HepG2 (cell line): ENCODE data around the gene SLC45A2. TPM values are rescaled to one million over a fixed set of nuclear protein-coding genes. Genes with fewer than 3 reads are reported as not detected.

Source experiments
- CTCF ChIP-seq: sonication (generic); formaldehyde crosslinking; IDR thresholded peaks from 2 replicates; pipeline ENCODE4 v1.5.0; 2020; ENCODE audit warnings: mild to moderate bottlenecking, missing genetic modification reagents, moderate library complexity
- KDM5B ChIP-seq: sonication (generic); formaldehyde crosslinking; IDR thresholded peaks from 2 replicates; pipeline ENCODE4 v1.4.0; 2020; ENCODE audit warnings: missing genetic modification reagents, mild to moderate bottlenecking, borderline replicate concordance
- KLF15 ChIP-seq: sonication (generic); formaldehyde crosslinking; IDR thresholded peaks from 2 replicates; pipeline ENCODE4 v1.8.1; 2023; ENCODE audit warnings: borderline replicate concordance, mild to moderate bottlenecking, inconsistent platforms, missing genetic modification reagents, mixed read lengths
- MED1 ChIP-seq: sonication (generic); formaldehyde crosslinking; IDR thresholded peaks from 2 replicates; pipeline ENCODE4 v1.4.0; 2020; ENCODE audit warnings: missing genetic modification reagents
- NFAT5 ChIP-seq: sonication (generic); formaldehyde crosslinking; IDR thresholded peaks from 2 replicates; pipeline ENCODE4 v1.4.0; 2020; ENCODE audit warnings: missing genetic modification reagents
- NKX3-1 ChIP-seq: sonication (generic); formaldehyde crosslinking; IDR thresholded peaks from 2 replicates; pipeline ENCODE4 v1.5.0; 2020; ENCODE audit warnings: missing genetic modification reagents
- PBX2 ChIP-seq: IDR thresholded peaks from 2 replicates; pipeline ENCODE4 v1.6.1; 2016; ENCODE audit warnings: control low read depth
- PBX3 ChIP-seq: sonication (generic); formaldehyde crosslinking; IDR thresholded peaks from 2 replicates; pipeline ENCODE4 v1.8.1; 2023; ENCODE audit warnings: missing genetic modification reagents, inconsistent platforms, borderline replicate concordance
- TFE3 ChIP-seq: IDR thresholded peaks from 2 replicates; pipeline ENCODE4 v1.6.1; 2016
- ZBTB10 ChIP-seq: sonication (generic); formaldehyde crosslinking; IDR thresholded peaks from 2 replicates; pipeline ENCODE4 v1.4.0; 2020; ENCODE audit warnings: missing genetic modification reagents, borderline replicate concordance
- ZBTB43 ChIP-seq: sonication (generic); formaldehyde crosslinking; conservative IDR thresholded peaks from 2 replicates; pipeline ENCODE4 v1.4.0; 2020; ENCODE audit warnings: missing genetic modification reagents
- ZNF232 ChIP-seq: sonication (generic); formaldehyde crosslinking; IDR thresholded peaks from 2 replicates; pipeline ENCODE4 v1.4.0; 2020; ENCODE audit warnings: missing genetic modification reagents, borderline replicate concordance
- polyA plus RNA-seq, 8 experiments: library from polyadenylated mRNA; depleted of rRNA in 3 of 8; stranded (reverse) in 7 of 8; unstranded in 1 of 8; fragments of >200 nt; fragmentation: Illumina TruSeq in 4 of 8; extraction: Trizol in 4 of 8; gene quantifications; 2 replicates each; pipeline versions ENCODE4 v1.2.1 to v1.2.3, GENCODE V29; 2011 to 2016; ENCODE audit warnings: low read depth in 4 of 8, missing spikeins in 1 of 8, mixed read lengths in 1 of 8; ENCODE audit not compliant: insufficient read depth in 1 of 8
- total RNA-seq, 5 experiments: library from RNA; depleted of rRNA; stranded (reverse); fragments of >200 nt; fragmentation: Illumina TruSeq; extraction: Trizol; gene quantifications; 2 replicates each; pipeline ENCODE4 v1.2.3, GENCODE V29; 2016; ENCODE audit warnings: low read depth in 1 of 5

Gene SLC45A2
- total and polyA plus RNA-seq, 2 of the 13 experiments (the other 11 are each of a cell fraction or from before 2014, with no cell fraction given), result 0.22 to 0.24 TPM

- TF ChIP-seq CTCF (0 out of 2 replicates have a peak, but pooled peaks have one; percentile 10), ZBTB43 (CRISPR knock-in tag) (0 out of 2 replicates have a peak, but pooled peaks have one; percentile 24), PBX2 (CRISPR knock-in tag) (no peak), KLF15 (CRISPR knock-in tag) (0 out of 2 replicates have a peak, but pooled peaks have one; percentile 70), ZNF232 (CRISPR knock-in tag) (0 out of 2 replicates have a peak, but pooled peaks have one; percentile 66), NFAT5 (CRISPR knock-in tag) (peak; percentile 35; the same call in 1 of the 2 replicates), KDM5B (no peak), TFE3 (CRISPR knock-in tag) (no peak), PBX3 (CRISPR knock-in tag) (peak; percentile 46; the same call in 1 of the 2 replicates), ZBTB10 (0 out of 2 replicates have a peak, but pooled peaks have one; percentile 27), NKX3-1 (CRISPR knock-in tag) (peak; percentile 78; the same call in 1 of the 2 replicates), MED1 (CRISPR knock-in tag) (0 out of 2 replicates have a peak, but pooled peaks have one; percentile 16)
These were observed 48.5 kb downstream of the SLC45A2 start (continued) for GRCh38 chr5:33936004-33936380.
